Loucy (cell line): Measurements from ENCODE around the gene ADAMTS4.

ENCODE experiments used
- EZH2phosphoT487 ChIP-seq: fragments of 200-600 bp; IDR thresholded peaks from 2 replicates; pipeline ENCODE4 v1.6.1; 2018; ENCODE audit warnings: antibody characterized with exemption, mild to moderate bottlenecking, moderate library complexity, borderline replicate concordance
- TF ChIP-seq, protein P1 (sequence below): fragments of 200-600 bp; sonication (generic); conservative IDR thresholded peaks from 2 replicates; pipeline ENCODE4 v1.5.1; 2014; ENCODE audit warnings: mild to moderate bottlenecking, antibody characterized with exemption, low read length

DNA sequence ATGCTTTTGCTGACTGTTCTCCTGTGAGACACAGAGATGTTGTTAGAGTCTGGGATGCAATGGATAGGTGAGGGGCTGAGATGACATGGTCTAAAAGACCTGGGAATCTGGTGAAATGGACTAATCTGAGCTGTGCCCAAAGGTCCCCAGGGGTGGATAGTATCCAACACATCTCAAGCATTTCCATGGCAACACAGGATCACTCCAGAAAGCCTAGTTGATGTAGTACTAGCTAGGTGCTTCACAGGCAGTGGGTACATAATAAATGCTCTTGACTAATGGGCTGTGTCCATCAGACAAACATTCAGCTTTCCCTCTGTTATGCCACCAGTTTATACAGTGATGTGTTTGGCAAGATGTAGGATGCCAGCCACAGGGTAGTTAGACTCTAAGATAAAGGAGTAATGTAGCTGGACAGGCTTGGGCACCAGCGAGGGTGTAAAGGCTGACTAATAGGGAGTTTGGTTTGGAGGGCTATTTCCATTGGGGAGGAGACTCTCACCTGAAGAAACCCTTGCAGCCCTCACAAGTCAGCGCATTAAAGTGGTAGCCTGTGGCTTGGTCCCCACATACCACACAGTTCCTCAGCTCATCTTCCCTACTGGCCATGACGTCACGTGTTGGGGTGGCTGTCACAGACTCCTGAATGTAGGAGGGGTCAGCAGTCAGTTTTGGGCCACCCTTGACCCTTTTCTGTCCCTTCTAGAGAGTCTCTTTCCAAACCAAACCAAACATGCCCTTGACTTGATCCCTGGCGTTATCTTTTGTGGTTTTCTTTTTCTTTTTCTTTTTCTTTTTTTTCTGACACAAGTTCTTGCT, 37.3 kb upstream of the ADAMTS4 start:
- TF ChIP-seq, protein P1, sequence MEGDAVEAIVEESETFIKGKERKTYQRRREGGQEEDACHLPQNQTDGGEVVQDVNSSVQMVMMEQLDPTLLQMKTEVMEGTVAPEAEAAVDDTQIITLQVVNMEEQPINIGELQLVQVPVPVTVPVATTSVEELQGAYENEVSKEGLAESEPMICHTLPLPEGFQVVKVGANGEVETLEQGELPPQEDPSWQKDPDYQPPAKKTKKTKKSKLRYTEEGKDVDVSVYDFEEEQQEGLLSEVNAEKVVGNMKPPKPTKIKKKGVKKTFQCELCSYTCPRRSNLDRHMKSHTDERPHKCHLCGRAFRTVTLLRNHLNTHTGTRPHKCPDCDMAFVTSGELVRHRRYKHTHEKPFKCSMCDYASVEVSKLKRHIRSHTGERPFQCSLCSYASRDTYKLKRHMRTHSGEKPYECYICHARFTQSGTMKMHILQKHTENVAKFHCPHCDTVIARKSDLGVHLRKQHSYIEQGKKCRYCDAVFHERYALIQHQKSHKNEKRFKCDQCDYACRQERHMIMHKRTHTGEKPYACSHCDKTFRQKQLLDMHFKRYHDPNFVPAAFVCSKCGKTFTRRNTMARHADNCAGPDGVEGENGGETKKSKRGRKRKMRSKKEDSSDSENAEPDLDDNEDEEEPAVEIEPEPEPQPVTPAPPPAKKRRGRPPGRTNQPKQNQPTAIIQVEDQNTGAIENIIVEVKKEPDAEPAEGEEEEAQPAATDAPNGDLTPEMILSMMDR = no peak
- TF ChIP-seq EZH2phosphoT487 = no peak
